Prostate gland (tissue), 2 donors: ENCODE results near the gene APOF. TPM values are rescaled to one million over a fixed set of nuclear protein-coding genes. Genes with fewer than 3 reads are reported as not detected.
"Not testable (repeated sequence)": the region's sequence is repeated elsewhere in the genome, so short reads cannot be mapped to it uniquely, and the experiment has no call there.

ENCODE experiments used
- DNase-seq: peaks from one replicate; pipeline ENCODE4 v3.0.0-alpha.2; 2019; ENCODE audit warnings: low spot score
- H3K27ac ChIP-seq, 2 donors: fragments of 200-600 bp; sonication (generic); 2 replicates each; pipeline ENCODE4 v1.5.1; 2017 to 2019
- H3K27me3 ChIP-seq: fragments of 200-600 bp; sonication (generic); replicated peaks from 2 replicates; pipeline ENCODE4 v1.5.1; 2019; ENCODE audit not compliant: insufficient read depth
- H3K36me3 ChIP-seq, 2 donors: fragments of 200-600 bp; sonication (generic); 1 replicate in 1 of 2; 2 replicates in 1 of 2; pipeline versions ENCODE4 v1.5.1 to v1.8.1; 2017 to 2019
- H3K4me1 ChIP-seq: fragments of 200-600 bp; sonication (generic); replicated peaks from 2 replicates; pipeline ENCODE4 v1.5.1; 2019
- H3K4me3 ChIP-seq, 2 donors: fragments of 200-600 bp; sonication (generic); 2 replicates each; pipeline ENCODE4 v1.5.1; 2017 to 2019
- H3K9me3 ChIP-seq: fragments of 200-600 bp; sonication (generic); 2 replicates; pipeline ENCODE4 v1.5.1; 2017
- CTCF ChIP-seq, 4 experiments: fragments of 200-600 bp in 2 of 4; fragments of 450-650 bp in 2 of 4; sonication (generic) in 2 of 4; IDR thresholded peaks; 1 replicate in 3 of 4; 2 replicates in 1 of 4; pipeline ENCODE4 v1.5.1; 2016 to 2019; ENCODE audit warnings: antibody characterized with exemption in 4 of 4, mild to moderate bottlenecking in 2 of 4, moderate library complexity in 2 of 4
- POLR2A ChIP-seq: fragments of 450-650 bp; IDR thresholded peaks from one replicate; pipeline ENCODE4 v1.6.1; 2016; ENCODE audit warnings: antibody characterized with exemption, mild to moderate bottlenecking
- POLR2AphosphoS5 ChIP-seq: sonication (generic); formaldehyde crosslinking; IDR thresholded peaks from one replicate; pipeline ENCODE4 v1.6.1; 2017; ENCODE audit warnings: antibody characterized with exemption
- WGBS: methylation state at CpG from one replicate; pipeline ENCODE4 v1.1.5; 2018; 5-methylcytosine and 5-hydroxymethylcytosine counted together
- intact Hi-C: fragments of 100-400 bp; cut with DNase I; formaldehyde crosslinking; loops from one replicate; pipeline ENCODE4 v1.14.2; 2022
- total RNA-seq, 2 donors: library from RNA; depleted of rRNA; stranded (reverse); fragments of >200 nt; gene quantifications; one replicate each; pipeline ENCODE4 v1.1.0, GENCODE V29; 2016

The APOF gene
- total RNA-seq, 2 donors from 2014 or later, result 0.62 to 1.1 TPM

GRCh38 chr12:56348776-56349175 lies 13.9 kb downstream of the APOF start:
- 92% methylated on average over 5 of the region's 5 CpGs for WGBS
- H3K4me3 ChIP-seq, result no peak overlapping the region
- H3K27ac ChIP-seq, result no peak overlapping the region
- TF ChIP-seq CTCF (IDR thresholded peaks at IDR 0.05) (no peak), POLR2A (no peak), POLR2AphosphoS5 (no peak)
- H3K9me3 ChIP-seq, result no peaks in the 10 kb centered on the region
- peaks cover 25 to 35% of the 10 kb centered on the region in 2 donors for H3K36me3 ChIP-seq
- intact Hi-C loops, result no loop called here
- DNase-seq, result no peak
- H3K27me3 ChIP-seq, result no peaks in the 10 kb centered on the region
- no peaks in the 10 kb centered on the region for H3K4me1 ChIP-seq

DNA sequence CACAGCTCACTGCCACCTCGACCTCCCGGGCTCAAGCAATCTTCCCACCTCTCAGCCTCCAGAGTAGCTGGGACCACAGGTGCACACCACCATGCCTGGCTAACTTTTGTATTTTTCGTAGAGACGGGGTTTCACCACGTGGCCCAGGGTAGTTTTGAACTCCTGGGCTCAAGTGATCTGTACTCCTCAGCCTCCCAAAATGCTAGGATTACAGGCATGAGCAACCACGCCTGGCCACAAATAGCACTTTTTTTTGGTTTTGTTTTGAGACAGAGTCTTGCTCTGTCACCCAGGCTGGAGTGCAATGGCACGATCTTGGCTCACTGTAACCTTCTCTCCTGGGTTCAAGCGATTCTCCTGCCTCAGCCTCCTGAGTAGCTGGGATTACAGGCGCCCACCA lies 15.4 kb downstream of the APOF start:
- H3K9me3 ChIP-seq, H3K4me1 ChIP-seq, intact Hi-C loops, H3K4me3 ChIP-seq, H3K27me3 ChIP-seq, H3K27ac ChIP-seq, DNase-seq: not testable (repeated sequence)
- WGBS, result 92% methylated on average over 9 of the region's 9 CpGs
- H3K36me3 ChIP-seq, result peaks cover 26 to 40% of the 10 kb centered on the region in 2 donors

DNA sequence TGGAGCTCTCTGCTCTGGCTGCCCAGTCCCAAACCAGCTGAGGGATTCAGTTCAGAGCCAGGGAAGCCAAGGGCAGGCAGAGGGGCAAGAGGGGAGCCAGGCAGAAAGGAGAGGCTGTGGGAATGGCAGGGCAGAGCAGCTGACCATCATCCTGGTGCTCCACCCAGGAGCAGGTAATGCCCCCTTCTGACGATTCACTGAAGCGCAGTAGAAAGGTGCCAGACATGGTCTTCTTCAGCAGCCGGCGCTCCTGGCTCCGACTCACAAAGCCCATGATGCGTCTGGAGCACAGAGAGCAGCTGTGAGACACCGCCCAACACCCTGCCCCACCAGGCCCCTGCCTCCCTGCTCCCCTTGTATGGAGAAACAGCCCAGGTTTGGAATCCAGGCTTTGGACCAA lies 16.0 kb downstream of the APOF start:
- TF ChIP-seq CTCF (IDR thresholded peaks at IDR 0.05), result no peak
- no peak for TF ChIP-seq POLR2AphosphoS5
- no peak for TF ChIP-seq POLR2A
- no peaks in the 10 kb centered on the region for H3K27me3 ChIP-seq
- no peak overlapping the region for H3K27ac ChIP-seq
- H3K36me3 ChIP-seq, result peaks cover 26 to 40% of the 10 kb centered on the region in 2 donors
- H3K4me1 ChIP-seq, result no peaks in the 10 kb centered on the region
- WGBS, result 80% methylated on average over 7 of the region's 7 CpGs
- no peaks in the 10 kb centered on the region for H3K9me3 ChIP-seq
- no peak overlapping the region for H3K4me3 ChIP-seq
- intact Hi-C loops, result no loop called here
- no peak for DNase-seq

DNA sequence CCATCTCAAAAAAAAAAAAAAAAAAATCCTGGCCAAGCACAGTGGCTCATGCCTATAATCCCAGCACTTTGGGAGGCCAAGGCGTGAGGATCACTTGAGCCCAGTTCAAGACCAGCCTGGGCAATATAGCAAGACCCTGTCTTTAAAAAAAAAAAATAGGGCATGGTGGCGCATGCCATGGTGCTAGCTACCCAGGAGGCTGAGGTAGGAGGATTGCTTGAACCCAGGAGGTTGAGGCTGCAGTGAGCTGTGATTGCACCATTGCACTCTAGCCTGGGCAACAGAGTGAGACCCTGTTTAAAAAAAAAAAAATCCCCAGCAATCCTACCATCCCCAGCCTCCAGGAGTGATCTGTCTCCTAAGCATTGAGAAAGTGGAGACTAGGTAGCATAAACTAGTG lies 20.4 kb downstream of the APOF start:
- intact Hi-C loops, H3K27me3 ChIP-seq, DNase-seq, H3K27ac ChIP-seq, H3K4me3 ChIP-seq, H3K4me1 ChIP-seq, H3K9me3 ChIP-seq: not testable (repeated sequence)
- WGBS, result 94% methylated on average over 2 of the region's 2 CpGs
- H3K36me3 ChIP-seq, result peaks cover 10 to 11% of the 10 kb centered on the region in 2 donors

DNA sequence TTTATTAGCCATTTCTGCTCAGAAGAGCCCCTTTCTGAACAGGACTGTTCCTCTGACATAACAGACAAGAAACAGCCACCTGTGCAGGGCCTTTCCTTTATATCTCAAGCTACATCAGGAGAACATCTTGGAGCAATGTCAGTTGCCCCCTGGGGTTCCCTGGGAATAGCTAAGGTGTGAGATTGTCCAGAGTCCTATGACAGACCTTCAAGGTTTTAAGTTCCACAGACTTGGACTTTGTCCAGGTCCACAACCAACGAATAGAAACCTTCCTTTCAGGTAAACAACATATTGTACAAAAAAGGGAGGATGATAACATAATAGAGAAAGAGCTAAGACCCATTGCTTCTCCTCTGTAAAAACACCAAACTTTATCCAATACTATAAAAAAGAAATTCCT lies 21.0 kb downstream of the APOF start:
- no peak for TF ChIP-seq POLR2AphosphoS5
- TF ChIP-seq POLR2A, result no peak
- TF ChIP-seq CTCF (IDR thresholded peaks at IDR 0.05), result no peak
- no peaks in the 10 kb centered on the region for H3K27me3 ChIP-seq
- 10% methylated on average over 1 of the region's 1 CpG for WGBS
- no peaks in the 10 kb centered on the region for H3K9me3 ChIP-seq
- H3K4me1 ChIP-seq, result no peaks in the 10 kb centered on the region
- H3K27ac ChIP-seq, result no peak overlapping the region
- H3K4me3 ChIP-seq, result no peak overlapping the region
- H3K36me3 ChIP-seq, result peaks cover 6 to 11% of the 10 kb centered on the region in 2 donors
- intact Hi-C loops, result no loop called here
- no peak for DNase-seq

DNA sequence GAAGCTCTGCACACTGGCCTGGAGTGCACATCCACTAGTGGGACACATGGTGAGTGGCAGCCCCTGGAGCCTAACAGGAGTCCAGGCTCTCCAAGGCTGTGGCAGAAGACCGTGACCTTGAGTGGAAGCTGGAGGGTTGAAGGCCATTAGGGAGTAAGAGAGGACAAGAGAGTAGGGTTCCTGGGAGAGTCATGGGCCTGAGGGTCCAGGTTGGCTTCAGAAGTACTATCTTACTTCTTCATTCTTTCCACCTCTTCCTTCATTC lies 23.6 kb downstream of the APOF start:
- no peak overlapping the region for H3K27ac ChIP-seq
- H3K4me3 ChIP-seq, result no peak overlapping the region
- WGBS, result 91% methylated on average over 1 of the region's 1 CpG
- H3K4me1 ChIP-seq, result no peaks in the 10 kb centered on the region
- TF ChIP-seq POLR2AphosphoS5 (no peak), POLR2A (no peak), CTCF (IDR thresholded peaks at IDR 0.05) (no peak)
- no peaks in the 10 kb centered on the region for H3K9me3 ChIP-seq
- intact Hi-C loops, result no loop called here
- DNase-seq, result no peak
- H3K27me3 ChIP-seq, result no peaks in the 10 kb centered on the region
- H3K36me3 ChIP-seq, result peaks cover 5 to 8% of the 10 kb centered on the region in 2 donors
